CD8-positive, alpha-beta memory T cell (primary cell): Measurements from ENCODE around the gene PAK1. TPM values are rescaled to one million over a fixed set of nuclear protein-coding genes. Genes with fewer than 3 reads are reported as not detected.
"Not testable (repeated sequence)": the region's sequence is repeated elsewhere in the genome, so short reads cannot be mapped to it uniquely, and the experiment has no call there.

Experiments used
- CTCF ChIA-PET: fragments of 350-600 bp; sonication (Branson Sonifier 250); formaldehyde crosslinking; loops from one replicate; lab custom pipeline; 2021; ENCODE audit warnings: antibody characterized with exemption; lab: Charles Lee
- POLR2A ChIA-PET: fragments of 350-600 bp; sonication (Branson Sonifier 250); formaldehyde crosslinking; loops from one replicate; lab custom pipeline; 2021; ENCODE audit warnings: antibody characterized with exemption; lab: Charles Lee
- DNase-seq, 5 donors: peaks; one replicate each; pipeline versions ENCODE4 v3.0.0 to v3.0.0-alpha.2; 2020 to 2022; ENCODE audit warnings: mixed read lengths in 1 of 5
- H3K27ac ChIP-seq: one replicate; pipeline ENCODE4 v1.7.0; 2013; ENCODE audit warnings: low read depth, mild to moderate bottlenecking, low read length, moderate library complexity
- H3K27me3 ChIP-seq: 2 replicates; pipeline ENCODE4 v1.7.0; 2013; ENCODE audit warnings: low read length, mild to moderate bottlenecking; ENCODE audit not compliant: insufficient read depth, poor library complexity, severe bottlenecking
- H3K36me3 ChIP-seq: 2 replicates; pipeline ENCODE4 v1.7.0; 2013; ENCODE audit warnings: mild to moderate bottlenecking, low read length, moderate library complexity; ENCODE audit not compliant: insufficient read depth
- H3K4me1 ChIP-seq: 2 replicates; pipeline ENCODE4 v1.7.0; 2013; ENCODE audit warnings: mild to moderate bottlenecking, low read length, moderate library complexity; ENCODE audit not compliant: insufficient read depth
- H3K4me3 ChIP-seq: 2 replicates; pipeline ENCODE4 v1.7.0; 2013; ENCODE audit warnings: mild to moderate bottlenecking, low read length
- H3K9me3 ChIP-seq: 2 replicates; pipeline ENCODE4 v1.7.0; 2013; ENCODE audit warnings: mild to moderate bottlenecking, low read length
- H3K27ac Mint-ChIP-seq, 8 donors: one replicate each; pipeline ENCODE4 v1.8.0; 2020 to 2021; ENCODE audit warnings: mixed read lengths in 8 of 8, mild to moderate bottlenecking in 6 of 8, inconsistent platforms in 3 of 8, moderate library complexity in 3 of 8
- H3K27me3 Mint-ChIP-seq, 2 donors: one replicate each; pipeline ENCODE4 v1.8.0; 2020 to 2021; ENCODE audit warnings: mixed read lengths in 2 of 2, mild to moderate bottlenecking in 1 of 2, moderate library complexity in 1 of 2
- H3K36me3 Mint-ChIP-seq, 3 donors: one replicate each; pipeline ENCODE4 v1.8.0; 2020 to 2021; ENCODE audit warnings: mixed read lengths in 3 of 3, inconsistent platforms in 1 of 3, mild to moderate bottlenecking in 1 of 3
- H3K4me1 Mint-ChIP-seq, 3 donors: one replicate each; pipeline ENCODE4 v1.8.0; 2020 to 2021; ENCODE audit warnings: mixed read lengths in 3 of 3, inconsistent platforms in 1 of 3, mild to moderate bottlenecking in 1 of 3
- H3K4me3 Mint-ChIP-seq, 7 donors: one replicate each; pipeline ENCODE4 v1.8.0; 2020 to 2021; ENCODE audit warnings: mixed read lengths in 7 of 7, mild to moderate bottlenecking in 6 of 7, moderate library complexity in 4 of 7, inconsistent platforms in 2 of 7
- H3K9me3 Mint-ChIP-seq, 5 donors: one replicate each; pipeline ENCODE4 v1.8.0; 2020 to 2022; ENCODE audit warnings: mixed read lengths in 5 of 5, mild to moderate bottlenecking in 3 of 5, moderate library complexity in 2 of 5, inconsistent platforms in 1 of 5
- polyA plus RNA-seq: library from polyadenylated mRNA; unstranded; fragments of 300-500 nt; fragmentation: Illumina TruSeq; gene quantifications from one replicate; pipeline ENCODE4 v1.2.3, GENCODE V29; 2021
- total RNA-seq, 2 experiments: library from RNA; stranded (reverse); gene quantifications; one replicate each; pipeline ENCODE4 v1.2.3, GENCODE V29; 2021

PAK1 gene
- total and polyA plus RNA-seq, 3 experiments from 2014 or later, result 9.3 to 32.1 (median 25.9) TPM

DNA sequence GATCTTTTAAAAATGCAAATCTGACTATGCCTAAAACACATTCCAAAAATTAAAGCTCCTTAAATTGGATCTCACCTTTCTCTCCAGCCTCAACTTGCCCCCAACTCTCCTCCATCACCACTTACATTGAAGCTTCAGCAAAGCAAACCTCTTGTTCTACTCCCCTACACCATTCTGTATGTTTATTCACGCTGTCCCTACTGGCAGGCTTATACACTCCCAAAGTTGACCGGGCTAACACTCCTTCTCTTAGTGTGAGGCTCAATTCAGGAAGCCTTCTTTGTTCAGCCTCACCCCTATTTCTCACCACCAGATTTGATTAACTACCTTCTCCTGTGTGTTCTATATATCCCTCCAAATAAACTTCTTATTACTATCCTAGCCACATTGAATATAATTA, 170.6 kb downstream of the PAK1 start:
- no peak for DNase-seq
- ChIA-PET POLR2A (no interaction called here), CTCF (no interaction called here)
- H3K27me3 Mint-ChIP-seq, result peaks cover 0 to 4% of the 10 kb centered on the region in 2 donors
- no peak overlapping the region for H3K27ac ChIP-seq
- no peaks in the 10 kb centered on the region for H3K4me1 ChIP-seq
- H3K9me3 ChIP-seq, result no peaks in the 10 kb centered on the region
- no peak overlapping the region for H3K4me3 ChIP-seq
- H3K4me3 Mint-ChIP-seq, result no peak overlapping the region
- H3K36me3 ChIP-seq, result no peaks in the 10 kb centered on the region
- H3K9me3 Mint-ChIP-seq, result no peaks in the 10 kb centered on the region
- H3K36me3 Mint-ChIP-seq, result no peaks in the 10 kb centered on the region
- no peak overlapping the region for H3K27ac Mint-ChIP-seq
- H3K4me1 Mint-ChIP-seq, result no peaks in the 10 kb centered on the region
- no peaks in the 10 kb centered on the region for H3K27me3 ChIP-seq

DNA sequence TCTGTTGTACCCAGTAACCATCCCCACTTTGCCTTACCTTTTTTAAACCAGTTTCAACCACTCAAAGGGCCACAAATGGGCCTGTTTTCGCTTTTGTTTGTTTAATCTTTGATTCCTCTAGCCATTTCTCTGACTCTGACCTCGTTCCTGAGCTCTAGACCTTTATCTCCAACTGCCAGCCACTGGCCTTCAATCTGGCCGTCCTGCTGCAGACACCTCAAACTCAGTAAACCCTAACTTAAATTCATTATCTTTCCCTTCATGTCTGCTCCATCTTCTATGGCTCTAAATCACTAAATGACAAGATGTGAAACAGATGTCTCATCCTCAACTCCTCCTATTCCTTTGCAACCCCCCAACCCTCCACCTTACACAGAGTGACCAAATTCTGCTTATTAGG, 171.1 kb downstream of the PAK1 start:
- Histone ChIP-seq H3K27me3 (no peaks in the 10 kb centered on the region), H3K4me1 (no peaks in the 10 kb centered on the region), H3K4me3 (no peak overlapping the region), H3K9me3 (no peaks in the 10 kb centered on the region), H3K27ac (no peak overlapping the region), H3K36me3 (no peaks in the 10 kb centered on the region)
- no peaks in the 10 kb centered on the region for H3K4me1 Mint-ChIP-seq
- DNase-seq, result no peak
- H3K36me3 Mint-ChIP-seq, result no peaks in the 10 kb centered on the region
- H3K27ac Mint-ChIP-seq, result no peak overlapping the region
- no peak overlapping the region for H3K4me3 Mint-ChIP-seq
- H3K27me3 Mint-ChIP-seq, result no peaks in the 10 kb centered on the region
- CTCF ChIA-PET, result no interaction called here
- POLR2A ChIA-PET, result no interaction called here
- H3K9me3 Mint-ChIP-seq, result no peaks in the 10 kb centered on the region

DNA sequence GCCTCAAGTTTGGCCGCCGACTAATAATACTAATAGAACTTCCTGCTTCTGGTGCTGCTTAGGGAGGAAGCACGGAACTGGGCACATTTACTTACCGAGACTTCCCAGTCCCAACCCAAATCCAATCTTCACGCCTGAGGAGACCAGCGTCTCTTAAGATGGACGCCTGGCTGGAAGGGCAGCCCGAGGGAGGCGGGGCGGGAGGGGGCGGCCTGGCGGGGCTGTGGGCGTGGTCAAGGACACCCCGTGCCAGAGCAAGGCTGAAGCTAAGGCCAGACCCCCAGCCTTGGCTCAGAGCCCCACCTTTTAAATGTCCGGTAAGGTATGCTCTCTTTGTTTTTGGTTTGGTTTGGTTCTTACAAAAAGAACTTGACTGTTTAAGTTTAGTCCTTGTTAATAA, 172.4 kb downstream of the PAK1 start, which contains the start of gene GDPD4:
Gene GDPD4 (minus strand): TSS at position 177 of the 400 bp plus-strand sequence. CDS start 16,549 bp downstream, outside the sequence.
- POLR2A ChIA-PET, result no interaction called here

DNA sequence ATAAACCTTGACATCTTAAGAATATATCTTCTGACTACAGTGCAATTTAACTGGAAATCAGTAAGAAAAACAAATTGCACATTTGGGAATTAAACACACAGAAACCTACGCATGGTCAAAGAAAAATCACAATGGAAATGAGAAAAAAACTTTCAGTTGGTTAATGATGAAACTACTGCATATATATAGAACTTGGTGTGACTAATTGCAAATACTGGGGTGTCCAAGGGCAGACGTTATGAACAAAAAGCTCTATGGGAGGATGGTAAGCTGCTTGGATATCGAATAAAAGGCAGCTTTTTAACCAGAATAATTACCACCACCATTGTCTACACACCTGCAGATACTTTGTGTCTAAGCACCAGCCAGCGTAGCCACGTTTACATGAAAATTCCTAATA, 173.2 kb downstream of the PAK1 start:
- POLR2A ChIA-PET, result no interaction called here

More for the DNA sequence above, 172.4 kb downstream of the PAK1 start, which contains the start of gene GDPD4:
- Histone ChIP-seq H3K27ac (no peak within 1 kb of the TSS), H3K9me3 (no peaks in the 10 kb centered on the region), H3K36me3 (no peaks in the 10 kb centered on the region), H3K4me3 (no peak within 1 kb of the TSS), H3K4me1 (no peaks in the 10 kb centered on the region), H3K27me3 (no peaks in the 10 kb centered on the region)
- Mint-ChIP-seq H3K36me3 (no peaks in the 10 kb centered on the region), H3K4me1 (no peaks in the 10 kb centered on the region), H3K27ac (peak within 1 kb of the TSS in 1 of 8 donors; percentile 4), H3K9me3 (no peaks in the 10 kb centered on the region), H3K27me3 (no peaks in the 10 kb centered on the region), H3K4me3 (no peak within 1 kb of the TSS)
- CTCF ChIA-PET, result no interaction called here
- no peak for DNase-seq

DNA sequence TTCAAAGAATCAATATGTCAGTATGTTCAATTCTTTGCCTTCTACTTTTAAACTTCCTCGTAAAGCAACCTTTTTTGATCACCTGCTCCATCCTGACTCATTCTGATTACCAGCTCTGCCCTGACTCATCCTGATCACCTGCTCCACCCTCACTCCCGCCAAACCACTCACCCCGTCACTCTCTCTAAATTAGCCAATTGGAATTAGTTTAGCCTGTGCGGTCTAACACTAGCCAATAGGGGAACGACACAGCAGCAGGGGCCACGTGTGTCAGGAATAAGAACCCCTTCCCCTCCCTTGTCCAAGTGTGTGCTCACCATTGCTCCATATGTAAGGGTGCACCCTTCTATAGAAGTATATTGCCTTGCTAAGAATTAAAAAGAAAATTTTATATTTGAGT, 173.9 kb downstream of the PAK1 start:
- H3K36me3 Mint-ChIP-seq, result not testable (repeated sequence)

More for the DNA sequence above, 173.2 kb downstream of the PAK1 start:
- H3K36me3 ChIP-seq, result no peaks in the 10 kb centered on the region
- no peak overlapping the region for H3K4me3 ChIP-seq
- Mint-ChIP-seq H3K4me3 (no peak overlapping the region), H3K27ac (no peak overlapping the region), H3K27me3 (peaks cover 0 to under 1% of the 10 kb centered on the region in 2 donors), H3K36me3 (no peaks in the 10 kb centered on the region), H3K4me1 (no peaks in the 10 kb centered on the region), H3K9me3 (no peaks in the 10 kb centered on the region)
- H3K4me1 ChIP-seq, result no peaks in the 10 kb centered on the region
- H3K9me3 ChIP-seq, result no peaks in the 10 kb centered on the region
- CTCF ChIA-PET, result no interaction called here
- no peaks in the 10 kb centered on the region for H3K27me3 ChIP-seq
- DNase-seq, result no peak
- no peak overlapping the region for H3K27ac ChIP-seq

DNA sequence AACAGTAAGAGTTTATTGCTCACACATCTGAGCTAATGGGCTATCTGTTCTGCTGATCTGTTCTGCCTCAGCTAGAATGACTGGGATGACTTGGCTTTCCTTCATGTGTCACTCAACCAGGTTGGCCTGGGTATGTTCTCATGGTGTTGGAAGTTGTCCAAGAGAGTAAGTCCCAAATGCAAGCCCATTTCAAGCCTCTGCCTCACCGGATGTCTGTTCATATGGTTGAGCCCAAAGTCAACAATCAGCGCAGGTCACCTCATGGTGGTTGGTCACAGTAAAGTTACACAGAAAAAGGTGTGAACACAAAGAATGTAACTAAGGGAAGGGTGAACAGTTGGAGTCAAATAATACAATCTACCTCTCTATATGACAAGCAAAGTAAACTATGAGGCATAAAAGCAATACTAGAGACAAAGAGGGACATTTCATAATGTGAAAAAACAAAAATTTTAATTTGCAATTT, 174.3 kb downstream of the PAK1 start:
- DNase-seq, result no peak
- H3K9me3 ChIP-seq, result no peaks in the 10 kb centered on the region
- Mint-ChIP-seq H3K27me3 (peaks cover 0 to 6% of the 10 kb centered on the region in 2 donors), H3K9me3 (no peaks in the 10 kb centered on the region), H3K27ac (no peak overlapping the region), H3K36me3 (no peaks in the 10 kb centered on the region), H3K4me1 (no peaks in the 10 kb centered on the region), H3K4me3 (no peak overlapping the region)
- H3K27me3 ChIP-seq, result no peaks in the 10 kb centered on the region
- ChIA-PET POLR2A (no interaction called here), CTCF (no interaction called here)
- H3K4me3 ChIP-seq, result no peak overlapping the region
- no peaks in the 10 kb centered on the region for H3K4me1 ChIP-seq
- no peaks in the 10 kb centered on the region for H3K36me3 ChIP-seq
- no peak overlapping the region for H3K27ac ChIP-seq

More for the DNA sequence above, 173.9 kb downstream of the PAK1 start:
- CTCF ChIA-PET, H3K27ac ChIP-seq, POLR2A ChIA-PET, H3K4me1 Mint-ChIP-seq, H3K27me3 ChIP-seq, H3K27me3 Mint-ChIP-seq, H3K36me3 ChIP-seq, H3K27ac Mint-ChIP-seq, H3K4me3 ChIP-seq, DNase-seq, H3K4me3 Mint-ChIP-seq, H3K4me1 ChIP-seq, H3K9me3 Mint-ChIP-seq, H3K9me3 ChIP-seq: not testable (repeated sequence)

DNA sequence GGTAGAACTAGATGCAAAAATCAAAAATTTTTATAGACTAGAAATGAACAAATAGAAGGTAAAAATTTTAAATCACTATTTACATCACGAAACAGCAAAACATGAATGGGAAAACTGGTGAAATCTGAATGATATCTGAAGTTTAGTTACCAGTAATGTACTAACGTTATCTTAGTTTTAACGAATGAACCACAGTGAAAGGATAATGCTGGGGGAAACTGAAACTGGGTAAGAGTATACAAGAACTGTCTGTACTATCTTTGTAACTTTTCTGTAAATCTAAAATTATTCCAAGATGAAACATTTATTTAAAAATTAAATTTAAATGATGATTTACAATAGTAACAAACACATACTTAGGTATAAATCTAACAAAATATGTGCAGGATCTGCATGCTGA, 179.9 kb downstream of the PAK1 start:
- H3K9me3 ChIP-seq, result no peaks in the 10 kb centered on the region
- DNase-seq, result no peak
- ChIA-PET CTCF (no interaction called here), POLR2A (interaction anchor here (0.8 kb wide), 1 partner anchor 386 kb away, joined by 4 read pairs; no protein-coding TSS in a partner anchor)
- Mint-ChIP-seq H3K36me3 (no peaks in the 10 kb centered on the region), H3K4me1 (no peaks in the 10 kb centered on the region), H3K9me3 (no peaks in the 10 kb centered on the region), H3K27me3 (peaks cover 0 to 22% of the 10 kb centered on the region in 2 donors), H3K27ac (no peak overlapping the region), H3K4me3 (no peak overlapping the region)
- no peaks in the 10 kb centered on the region for H3K4me1 ChIP-seq
- H3K4me3 ChIP-seq, result no peak overlapping the region
- H3K27me3 ChIP-seq, result no peaks in the 10 kb centered on the region
- no peaks in the 10 kb centered on the region for H3K36me3 ChIP-seq
- no peak overlapping the region for H3K27ac ChIP-seq

DNA sequence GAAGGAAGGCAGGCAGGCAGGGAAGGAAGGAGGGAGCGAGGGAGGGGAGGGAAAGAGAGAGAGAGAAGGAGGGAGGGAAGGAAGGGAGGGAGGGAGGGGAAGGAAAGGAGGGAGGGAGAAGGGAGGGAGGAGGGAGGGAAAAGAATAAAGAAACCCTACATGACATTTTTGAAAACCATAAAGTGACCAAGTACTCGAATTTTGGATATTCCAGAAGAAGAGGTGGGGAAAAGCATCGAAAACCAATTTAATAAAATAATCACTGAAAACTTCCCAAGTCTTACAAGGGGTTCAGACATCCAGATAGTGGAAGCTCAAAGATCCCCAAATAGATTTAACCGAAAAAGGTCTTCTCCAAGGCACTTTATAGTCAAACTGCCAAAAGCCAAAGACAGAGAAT, 184.2 kb downstream of the PAK1 start:
- POLR2A ChIA-PET, result no interaction called here

More for the DNA sequence above, 184.2 kb downstream of the PAK1 start:
- Mint-ChIP-seq H3K27ac (no peak overlapping the region), H3K36me3 (no peaks in the 10 kb centered on the region), H3K9me3 (no peaks in the 10 kb centered on the region), H3K4me3 (no peak overlapping the region), H3K4me1 (no peaks in the 10 kb centered on the region), H3K27me3 (peaks cover 6 to 48% of the 10 kb centered on the region in 2 donors)
- no peak overlapping the region for H3K27ac ChIP-seq
- H3K9me3 ChIP-seq, result no peaks in the 10 kb centered on the region
- no peak overlapping the region for H3K4me3 ChIP-seq
- no peaks in the 10 kb centered on the region for H3K27me3 ChIP-seq
- H3K4me1 ChIP-seq, result no peaks in the 10 kb centered on the region
- no peak for DNase-seq
- no peaks in the 10 kb centered on the region for H3K36me3 ChIP-seq
- CTCF ChIA-PET, result no interaction called here
